GM06990 (cell line): Measurements from ENCODE around the gene LCNL1.
A peak's percentile ranks its signal among the peaks of the same experiment; 100 is the strongest.

ENCODE experiments used
- DNase-seq: peaks from one replicate; pipeline ENCODE4 v3.0.0-alpha.2; 2011; ENCODE audit not compliant: insufficient read length; ENCODE audit errors: extremely low read depth
- H3K27me3 ChIP-seq: replicated peaks from 2 replicates; pipeline ENCODE4 v1.6.0; 2011; ENCODE audit warnings: low read length; ENCODE audit not compliant: control insufficient read depth, insufficient read depth
- H3K36me3 ChIP-seq: 2 replicates; pipeline ENCODE4 v1.5.1; 2011; ENCODE audit warnings: low read length; ENCODE audit not compliant: control insufficient read depth, insufficient read depth
- H3K4me3 ChIP-seq: replicated peaks from 2 replicates; pipeline ENCODE4 v1.5.1; 2011; ENCODE audit warnings: low read depth, mild to moderate bottlenecking, control low read depth, low read length
- CTCF ChIP-seq: IDR thresholded peaks from 2 replicates; pipeline ENCODE4 v1.5.1; 2011; ENCODE audit warnings: low read length, control low read depth, mild to moderate bottlenecking, inconsistent platforms; ENCODE audit not compliant: insufficient read depth, poor library complexity, severe bottlenecking

Gene LCNL1

GRCh38 chr9:136973618-136974617 lies 8.9 kb upstream of the LCNL1 start:
- H3K27me3 ChIP-seq: peaks cover 2% of the 10 kb centered on the region; the same call in 1 of the 2 replicates
- no peak for DNase-seq
- H3K36me3 ChIP-seq: no peaks in the 10 kb centered on the region
- TF ChIP-seq CTCF: no peak
- H3K4me3 ChIP-seq: no peak overlapping the region

GRCh38 chr9:136974817-136975535 lies 7.8 kb upstream of the LCNL1 start:
- no peak for TF ChIP-seq CTCF
- DNase-seq: no peak
- H3K27me3 ChIP-seq: peaks cover 2% of the 10 kb centered on the region; the same call in 1 of the 2 replicates
- no peak overlapping the region for H3K4me3 ChIP-seq
- no peaks in the 10 kb centered on the region for H3K36me3 ChIP-seq

- TF ChIP-seq CTCF: peak; percentile 23
- no peak for DNase-seq
- Histone ChIP-seq H3K36me3 (no peaks in the 10 kb centered on the region), H3K4me3 (no peak overlapping the region), H3K27me3 (peaks cover 2% of the 10 kb centered on the region; the same call in 1 of the 2 replicates)
Measured at GRCh38 chr9:136975644-136976043, 7.1 kb upstream of the LCNL1 start.

- no peak for DNase-seq
- H3K27me3 ChIP-seq: peaks cover 2% of the 10 kb centered on the region; the same call in 1 of the 2 replicates
- H3K4me3 ChIP-seq: no peak within 1 kb of the TSS
- TF ChIP-seq CTCF: no peak
- H3K36me3 ChIP-seq: no peaks in the 10 kb centered on the region
Measured at GRCh38 chr9:136977223-136977622, 5.6 kb upstream of the LCNL1 start, which contains the start of gene PTGDS. PTGDS (plus strand) TSS chr9:136977504; CDS start chr9:136977579, 75 bp downstream.

GRCh38 chr9:136977649-136978072 lies 5.1 kb upstream of the LCNL1 start:
- no peak for DNase-seq
- no peak for TF ChIP-seq CTCF
- peaks cover 2% of the 10 kb centered on the region; the same call in 1 of the 2 replicates for H3K27me3 ChIP-seq
- no peak overlapping the region for H3K4me3 ChIP-seq
- H3K36me3 ChIP-seq: no peaks in the 10 kb centered on the region
